SK-N-SH (cell line): ENCODE measurements around the gene SPAG9. TPM values are rescaled to one million over a fixed set of nuclear protein-coding genes. Genes with fewer than 3 reads are reported as not detected.

ENCODE experiments used
- CTCF ChIA-PET: fragments of 300-600, 350-600 bp; formaldehyde crosslinking; extraction: SDS; loops from one replicate; lab custom pipeline; 2021; lab: Yijun Ruan, JAX
- POLR2A ChIA-PET: fragments of 350-600 bp; sonication (Branson Sonifier 250); formaldehyde crosslinking; extraction: SDS; loops from one replicate; lab custom pipeline; 2020; ENCODE audit warnings: antibody characterized with exemption, inconsistent platforms; lab: Yijun Ruan, JAX
- DNase-seq: peaks from one replicate; pipeline ENCODE4 v3.0.0; 2012
- H2AFZ ChIP-seq: fragments of 200-600 bp; sonication (generic); 2 replicates; pipeline ENCODE4 v1.8.1; 2016; ENCODE audit warnings: antibody characterized with exemption, mild to moderate bottlenecking, low read depth
- H3F3A ChIP-seq: fragments of 200-600 bp; sonication (generic); replicated peaks from 2 replicates; pipeline ENCODE3; 2016; ENCODE audit warnings: antibody characterized with exemption, mild to moderate bottlenecking; ENCODE audit not compliant: insufficient read depth
- H3K27ac ChIP-seq, 2 experiments: fragments of 200-500 bp in 1 of 2; fragments of 200-600 bp in 1 of 2; sonication (Bioruptor generic) in 1 of 2; sonication (generic), shearing (Covaris generic) in 1 of 2; 2 replicates each; pipeline versions ENCODE4 v1.5.1 to v1.6.1; 2014 to 2016; ENCODE audit warnings: low read depth in 2 of 2, inconsistent platforms in 1 of 2, low read length in 1 of 2, mild to moderate bottlenecking in 1 of 2, mixed read lengths in 1 of 2
- H3K27me3 ChIP-seq: fragments of 200-600 bp; sonication (generic), shearing (Covaris generic); 2 replicates; pipeline ENCODE4 v1.6.1; 2016; ENCODE audit warnings: mixed run types; ENCODE audit not compliant: insufficient read depth
- H3K36me3 ChIP-seq, 2 experiments: fragments of 200-500 bp in 1 of 2; fragments of 200-600 bp in 1 of 2; sonication (Bioruptor generic) in 1 of 2; sonication (generic) in 1 of 2; replicated peaks in 1 of 2; 2 replicates each; pipeline versions ENCODE3 to v1.5.1; 2014 to 2016; ENCODE audit warnings: low read length in 1 of 2, mild to moderate bottlenecking in 1 of 2; ENCODE audit not compliant: insufficient read depth in 2 of 2, control insufficient read depth in 1 of 2
- H3K4me1 ChIP-seq, 2 experiments: fragments of 200-500 bp in 1 of 2; fragments of 200-600 bp in 1 of 2; sonication (Bioruptor generic) in 1 of 2; sonication (generic), shearing (Covaris generic) in 1 of 2; 2 replicates each; pipeline versions ENCODE4 v1.5.1 to v1.6.1; 2014 to 2016; ENCODE audit warnings: low read depth in 1 of 2, low read length in 1 of 2, mixed run types in 1 of 2; ENCODE audit not compliant: insufficient read depth in 2 of 2, control insufficient read depth in 1 of 2
- H3K4me2 ChIP-seq: fragments of 200-600 bp; sonication (generic), shearing (Covaris generic); 2 replicates; pipeline ENCODE4 v1.6.1; 2017; ENCODE audit warnings: mixed run types
- H3K4me3 ChIP-seq, 2 experiments: fragments of 200-500 bp in 1 of 2; fragments of 200-600 bp in 1 of 2; sonication (Bioruptor generic) in 1 of 2; sonication (generic), shearing (Covaris generic) in 1 of 2; 2 replicates each; pipeline versions ENCODE4 v1.5.1 to v1.8.1; 2014 to 2016; ENCODE audit warnings: low read depth in 2 of 2, inconsistent platforms in 1 of 2, low read length in 1 of 2, mild to moderate bottlenecking in 1 of 2, mixed read lengths in 1 of 2, moderate library complexity in 1 of 2
- H3K79me2 ChIP-seq: fragments of 200-600 bp; sonication (generic); 2 replicates; pipeline ENCODE4 v1.8.1; 2017; ENCODE audit warnings: mild to moderate bottlenecking; ENCODE audit not compliant: insufficient read depth
- H3K9ac ChIP-seq: fragments of 200-600 bp; sonication (generic); 2 replicates; pipeline ENCODE4 v1.6.1; 2017; ENCODE audit warnings: mixed run types
- H3K9me2 ChIP-seq: fragments of 200-600 bp; sonication (generic); 2 replicates; pipeline ENCODE4 v1.6.1; 2017; ENCODE audit warnings: mixed run types
- H3K9me3 ChIP-seq: fragments of 200-600 bp; sonication (generic); 2 replicates; pipeline ENCODE4 v1.6.1; 2017; ENCODE audit warnings: mixed run types, mild to moderate bottlenecking, moderate library complexity
- H4K20me1 ChIP-seq: fragments of 200-600 bp; sonication (generic); 2 replicates; pipeline ENCODE4 v1.6.1; 2017; ENCODE audit warnings: mild to moderate bottlenecking, mixed run types; ENCODE audit not compliant: insufficient read depth
- CHD2 ChIP-seq: fragments of 150-350 bp; IDR thresholded peaks from 2 replicates; pipeline ENCODE4 v1.6.1; 2018; ENCODE audit warnings: low read length; ENCODE audit not compliant: partially characterized antibody
- CTCF ChIP-seq: fragments of 200-600 bp; sonication (generic); IDR thresholded peaks from 2 replicates; pipeline ENCODE4 v1.6.1; 2017; ENCODE audit warnings: antibody characterized with exemption, mild to moderate bottlenecking, moderate library complexity
- EP300 ChIP-seq, 2 experiments: IDR thresholded peaks; 2 replicates each; pipeline versions ENCODE4 v1.4.0 to v1.6.1; 2012; ENCODE audit warnings: borderline replicate concordance in 1 of 2, low read depth in 1 of 2, low read length in 1 of 2
- FOSL2 ChIP-seq: IDR thresholded peaks from 2 replicates; pipeline ENCODE4 v1.4.0; 2012; ENCODE audit warnings: low read depth, mild to moderate bottlenecking, moderate library complexity, borderline replicate concordance
- FOXJ3 ChIP-seq: sonication (generic); formaldehyde crosslinking; IDR thresholded peaks from 2 replicates; pipeline ENCODE4 v1.5.1; 2020; ENCODE audit warnings: mild to moderate bottlenecking, missing genetic modification reagents
- FOXM1 ChIP-seq: IDR thresholded peaks from 2 replicates; pipeline ENCODE4 v1.4.0; 2012; ENCODE audit warnings: low read depth, mild to moderate bottlenecking
- GABPA ChIP-seq: IDR thresholded peaks from 2 replicates; pipeline ENCODE4 v1.4.0; 2012; ENCODE audit warnings: low read depth, mild to moderate bottlenecking
- GATA2 ChIP-seq: sonication (generic); formaldehyde crosslinking; IDR thresholded peaks from 2 replicates; pipeline ENCODE4 v1.5.0; 2020; ENCODE audit warnings: mild to moderate bottlenecking, missing genetic modification reagents
- JUND ChIP-seq: IDR thresholded peaks from 2 replicates; pipeline ENCODE4 v1.4.0; 2012
- MEF2A ChIP-seq: IDR thresholded peaks from 2 replicates; pipeline ENCODE4 v1.4.0; 2012; ENCODE audit warnings: low read depth, borderline replicate concordance
- MXI1 ChIP-seq: IDR thresholded peaks from 2 replicates; pipeline ENCODE4 v1.6.1; 2012; ENCODE audit warnings: mild to moderate bottlenecking, low read depth, low read length, improper control_type of control experiment
- NRF1 ChIP-seq: IDR thresholded peaks from 2 replicates; pipeline ENCODE4 v1.6.1; 2012; ENCODE audit warnings: low read depth, mild to moderate bottlenecking, low read length
- PBX3 ChIP-seq: IDR thresholded peaks from 2 replicates; pipeline ENCODE4; 2012
- RAD21 ChIP-seq: IDR thresholded peaks from 2 replicates; pipeline ENCODE4 v1.6.1; 2012; ENCODE audit warnings: mild to moderate bottlenecking, low read length
- RFX5 ChIP-seq: IDR thresholded peaks from 2 replicates; pipeline ENCODE4 v1.6.1; 2012; ENCODE audit warnings: mild to moderate bottlenecking, improper control_type of control experiment, low read length
- RXRA ChIP-seq: IDR thresholded peaks from 2 replicates; pipeline ENCODE4 v1.4.0; 2012; ENCODE audit warnings: low read depth, mild to moderate bottlenecking, borderline replicate concordance
- SIN3A ChIP-seq: IDR thresholded peaks from 2 replicates; pipeline ENCODE4 v1.6.1; 2012; ENCODE audit warnings: low read depth, mild to moderate bottlenecking, low read length, moderate library complexity, borderline replicate concordance
- SMC3 ChIP-seq: IDR thresholded peaks from 2 replicates; pipeline ENCODE4 v1.6.1; 2012; ENCODE audit warnings: low read depth, low read length, improper control_type of control experiment
- TCF12 ChIP-seq: IDR thresholded peaks from 2 replicates; pipeline ENCODE4 v1.4.0; 2012
- TEAD4 ChIP-seq: IDR thresholded peaks from 2 replicates; pipeline ENCODE4 v1.4.0; 2012; ENCODE audit warnings: mild to moderate bottlenecking, borderline replicate concordance; ENCODE audit not compliant: insufficient read depth
- USF1 ChIP-seq: IDR thresholded peaks from 2 replicates; pipeline ENCODE4 v1.4.0; 2012; ENCODE audit warnings: low read depth, borderline replicate concordance
- YY1 ChIP-seq: IDR thresholded peaks from 2 replicates; pipeline ENCODE4 v1.4.0; 2012; ENCODE audit warnings: low read depth, mild to moderate bottlenecking
- ZBTB33 ChIP-seq: IDR thresholded peaks from 2 replicates; pipeline ENCODE4 v1.4.0; 2012; ENCODE audit warnings: low read depth, borderline replicate concordance
- WGBS: methylation state at CpG from one replicate; pipeline ENCODE4 v1.1.6; 2017; ENCODE audit warnings: low lambda C conversion rate; 5-methylcytosine and 5-hydroxymethylcytosine counted together
- polyA plus RNA-seq, 3 experiments: library from polyadenylated mRNA; depleted of rRNA; stranded (reverse); fragments of >200 nt; gene quantifications; 2 replicates each; pipeline ENCODE4 v1.2.3, GENCODE V29; 2012

Gene SPAG9
- polyA plus RNA-seq, 1 of the 3 experiments (the other 2 are of a cell fraction): 32.1 TPM

GRCh38 chr17:50995668-50996067, 125.0 kb downstream of the SPAG9 start:
- no peak overlapping the region for H2AFZ ChIP-seq
- no peak for DNase-seq
- no peaks in the 10 kb centered on the region for H3K9me3 ChIP-seq
- no peak for TF ChIP-seq ZBTB33
- TF ChIP-seq EP300 (IDR thresholded peaks at IDR 0.05; ENCODE audit: borderline replicate concordance in 1 of 2, low read depth in 1 of 2, low read length in 1 of 2): no peak
- no peak for TF ChIP-seq PBX3
- TF ChIP-seq GABPA: no peak
- TF ChIP-seq SIN3A: no peak
- no peak for TF ChIP-seq TEAD4
- TF ChIP-seq SMC3: no peak
- no peak for TF ChIP-seq FOXM1
- no peak for TF ChIP-seq CHD2
- TF ChIP-seq RXRA: no peak
- TF ChIP-seq MEF2A: no peak
- TF ChIP-seq NRF1: no peak
- TF ChIP-seq FOSL2: no peak
- no peak for TF ChIP-seq GATA2 (CRISPR knock-in tag)
- TF ChIP-seq RFX5: no peak
- TF ChIP-seq YY1: no peak
- TF ChIP-seq RAD21: no peak
- TF ChIP-seq, all 33 proteins: peak for 0
- H3K9me2 ChIP-seq: no peaks in the 10 kb centered on the region
- 93% methylated on average over 2 of the region's 2 CpGs for WGBS
- no peaks in the 10 kb centered on the region for H3K4me1 ChIP-seq
- H3K27me3 ChIP-seq: no peaks in the 10 kb centered on the region
- CTCF ChIA-PET: interaction anchor here (0.8 to 2.1 kb wide), 12 partner anchors 10 to 213 kb away, joined by 3 to 17 read pairs (median 6); partner anchors contain the start of gene NME1
- H3K4me2 ChIP-seq: no peak overlapping the region
- H4K20me1 ChIP-seq: no peaks in the 10 kb centered on the region
- peaks cover 62 to 86% of the 10 kb centered on the region in 2 experiments for H3K36me3 ChIP-seq
- no peak overlapping the region for H3K27ac ChIP-seq
- no peaks in the 10 kb centered on the region for H3K79me2 ChIP-seq
- POLR2A ChIA-PET: no interaction called here
- peaks cover 3% of the 10 kb centered on the region for H3F3A ChIP-seq
- H3K4me3 ChIP-seq: no peak overlapping the region
- H3K9ac ChIP-seq: no peak overlapping the region

- Histone ChIP-seq H3K9me3 (no peaks in the 10 kb centered on the region), H3K4me1 (no peaks in the 10 kb centered on the region), H3K9ac (no peak overlapping the region), H3K36me3 (peaks cover 64 to 89% of the 10 kb centered on the region in 2 experiments), H3K79me2 (no peaks in the 10 kb centered on the region), H2AFZ (no peak overlapping the region), H4K20me1 (no peaks in the 10 kb centered on the region), H3K9me2 (no peaks in the 10 kb centered on the region), H3F3A (peaks cover 10% of the 10 kb centered on the region), H3K4me3 (no peak overlapping the region), H3K27me3 (no peaks in the 10 kb centered on the region), H3K27ac (no peak overlapping the region), H3K4me2 (no peak overlapping the region)
- 94% methylated on average over 2 of the region's 2 CpGs for WGBS
- ChIA-PET POLR2A (interaction anchor here (0.6 kb wide), 1 partner anchor 238 kb away, joined by 3 read pairs; no protein-coding TSS in a partner anchor), CTCF (no interaction called here)
- DNase-seq: no peak
- no peak for TF ChIP-seq JUND
- no peak for TF ChIP-seq USF1
- TF ChIP-seq SIN3A: no peak
- TF ChIP-seq PBX3: no peak
- no peak for TF ChIP-seq TCF12
- TF ChIP-seq FOXJ3 (CRISPR knock-in tag): no peak
- no peak for TF ChIP-seq MEF2A
- TF ChIP-seq GABPA: no peak
- no peak for TF ChIP-seq MXI1
- no peak for TF ChIP-seq CTCF
- TF ChIP-seq CHD2: no peak
Observed at GRCh38 chr17:50993544-50993943, 127.1 kb downstream of the SPAG9 start.
